SU-DHL-6 (cell line): ENCODE measurements around the gene PSME2.

Experiments used
- CTCF ChIP-seq: fragments of 200-600 bp; sonication (generic); IDR thresholded peaks from one replicate; pipeline ENCODE4 v1.5.1; 2017; ENCODE audit warnings: antibody characterized with exemption, mild to moderate bottlenecking, low read length, moderate library complexity; ENCODE audit not compliant: insufficient read depth, poor library complexity, severe bottlenecking
- EZH2phosphoT487 ChIP-seq: fragments of 200-600 bp; sonication (generic), shearing (Covaris generic); conservative IDR thresholded peaks from 2 replicates; pipeline ENCODE4 v1.6.1; 2018; ENCODE audit warnings: mild to moderate bottlenecking, antibody characterized with exemption, low read length, moderate library complexity, mixed read lengths

DNA sequence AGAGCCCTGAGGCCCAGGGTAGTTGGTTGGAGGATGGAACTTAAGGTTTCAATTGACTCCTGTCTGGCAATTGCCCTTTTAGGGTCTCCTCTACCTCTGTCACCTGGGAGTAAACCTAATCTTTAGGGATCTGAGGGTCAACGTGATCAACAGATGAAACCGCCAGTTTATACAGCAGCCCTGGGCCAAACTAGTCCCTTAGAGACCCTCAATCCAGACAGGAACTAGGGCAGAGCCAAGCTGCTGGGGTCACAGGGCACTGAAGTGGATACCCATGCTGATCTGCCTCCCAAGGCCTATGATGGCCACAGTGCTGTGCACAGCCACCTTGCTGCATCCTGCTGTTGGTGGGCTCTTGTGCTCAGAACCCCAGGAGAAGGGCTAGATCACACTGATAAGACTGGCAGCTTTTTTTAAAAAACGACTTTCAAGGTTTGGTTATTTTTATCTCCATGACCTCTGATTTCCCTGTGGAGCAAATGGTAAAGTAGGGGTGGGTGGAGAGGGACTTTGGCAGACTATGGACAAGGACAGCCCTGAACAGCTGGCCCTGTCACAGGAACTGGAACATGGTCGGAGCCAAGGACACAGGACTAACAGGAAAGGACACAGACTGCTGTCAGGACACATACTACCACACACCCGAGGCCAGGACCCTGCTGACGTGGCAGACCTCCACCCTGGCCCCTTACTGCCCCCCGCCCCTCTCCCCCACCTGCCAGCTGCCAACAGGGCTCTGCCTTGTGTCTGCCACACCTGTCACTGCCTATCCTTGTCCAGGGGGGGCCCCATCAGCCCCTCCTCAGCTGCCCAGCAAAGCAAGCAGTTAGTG, 15.5 kb downstream of the PSME2 start:
- no peak for TF ChIP-seq CTCF
- TF ChIP-seq EZH2phosphoT487: no peak
